ENCODE results near the gene GAK. TPM values are rescaled to one million over a fixed set of nuclear protein-coding genes. Genes with fewer than 3 reads are reported as not detected.
"Not testable (repeated sequence)": the region's sequence is repeated elsewhere in the genome, so short reads cannot be mapped to it uniquely, and the experiment has no call there.

Gene GAK
- polyA plus RNA-seq (ENCODE audit: insufficient read length), result 43.2 TPM

- DNase-seq, result peak; percentile 99
Measured at GRCh38 chr4:931960-932712, at the start of gene GAK, which contains the start of gene TMEM175. TSS of gene GAK (minus strand) at chr4:932316. CDS start at chr4:932187, 129 bp downstream. TSS of gene TMEM175 (plus strand) at chr4:932460. CDS start at chr4:947740, 15,280 bp downstream.

DNA sequence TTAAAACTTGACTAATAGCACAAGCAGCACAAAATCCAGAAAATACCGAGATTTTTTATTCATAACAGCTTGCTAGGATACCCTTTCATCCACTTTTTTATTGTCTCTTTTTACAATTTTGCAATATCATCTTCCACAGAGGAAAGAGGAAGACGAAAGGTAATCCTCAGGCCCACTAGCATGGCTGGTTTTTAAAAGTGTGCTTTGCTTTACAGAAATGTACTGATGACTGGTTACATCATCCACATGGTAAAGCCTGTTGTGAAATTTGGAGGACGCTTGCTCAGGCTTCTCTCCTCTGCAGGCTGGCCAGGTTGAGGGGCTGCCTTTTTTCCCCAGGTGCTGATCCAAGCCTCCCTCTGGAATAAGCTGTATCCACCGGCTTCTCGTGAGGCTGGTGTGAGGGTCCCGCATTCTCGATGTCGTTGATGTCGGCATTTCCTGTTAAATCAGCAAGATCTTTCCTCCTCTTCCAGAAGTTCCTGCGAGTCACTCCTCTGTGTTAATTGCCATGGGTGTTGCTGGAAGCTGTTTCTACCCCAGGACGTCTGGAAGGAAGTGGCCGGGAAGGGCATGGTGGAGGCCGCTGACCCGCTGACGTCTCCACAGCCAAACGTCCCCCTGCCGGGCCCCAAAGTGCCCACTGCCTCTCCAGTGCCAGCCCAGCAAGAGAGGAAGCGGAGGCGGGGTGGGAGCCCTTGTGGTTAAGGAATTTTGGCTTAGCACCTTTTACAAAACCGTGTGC lies 47.0 kb upstream of the GAK start:
- DNase-seq, result no peak

GRCh38 chr4:976016-976415 lies 43.9 kb upstream of the GAK start:
- DNase-seq, result not testable (repeated sequence)

- no peak for DNase-seq
Measured at GRCh38 chr4:974668-975067, 42.6 kb upstream of the GAK start.

GRCh38 chr4:973431-974397 lies 41.6 kb upstream of the GAK start, which contains the start of gene DGKQ:
TSS of gene DGKQ (minus strand) at chr4:973569. CDS start at chr4:973482, 87 bp downstream.
- DNase-seq, result peak; percentile 83

DNA sequence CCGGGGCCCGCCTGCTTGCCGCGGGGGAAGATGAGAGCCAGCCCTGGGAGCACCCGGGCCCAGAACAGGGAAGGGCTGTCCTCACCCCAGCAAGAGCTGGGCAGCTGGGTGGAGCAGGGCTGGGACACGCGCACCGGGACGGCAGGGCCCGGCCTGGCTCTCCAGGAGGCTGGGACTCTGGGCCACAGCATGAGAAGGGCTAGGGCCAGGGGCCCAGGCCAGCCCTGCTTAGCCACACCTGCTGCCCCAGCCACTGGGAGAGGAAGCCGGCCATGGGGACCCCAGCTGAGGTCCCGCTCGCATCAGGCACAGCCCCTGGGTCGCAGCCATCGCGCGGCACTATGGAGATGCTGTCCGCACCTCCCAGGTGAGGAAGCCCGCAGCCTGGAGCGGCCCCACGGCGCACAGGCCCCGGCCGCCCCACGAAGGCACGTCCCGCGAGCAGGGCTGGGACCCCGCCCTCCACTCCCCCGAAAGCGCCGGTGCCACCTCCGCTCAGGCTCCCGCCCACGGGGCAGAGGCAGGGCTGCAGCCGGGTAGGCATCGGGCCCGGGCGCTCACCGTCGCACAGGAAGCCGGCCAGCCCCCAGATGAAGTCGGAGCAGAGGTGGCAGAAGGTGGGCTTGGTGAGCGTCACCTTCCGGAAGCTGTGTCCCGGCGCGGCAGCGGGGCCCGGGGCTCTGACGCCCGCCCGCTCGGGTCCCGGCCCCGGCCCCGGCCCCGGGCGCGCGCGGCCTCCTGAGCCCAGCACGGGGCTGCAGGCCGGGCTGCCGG lies 40.7 kb upstream of the GAK start:
- DNase-seq, result no peak

GRCh38 chr4:971666-972500 lies 39.8 kb upstream of the GAK start:
- no peak for DNase-seq

DNA sequence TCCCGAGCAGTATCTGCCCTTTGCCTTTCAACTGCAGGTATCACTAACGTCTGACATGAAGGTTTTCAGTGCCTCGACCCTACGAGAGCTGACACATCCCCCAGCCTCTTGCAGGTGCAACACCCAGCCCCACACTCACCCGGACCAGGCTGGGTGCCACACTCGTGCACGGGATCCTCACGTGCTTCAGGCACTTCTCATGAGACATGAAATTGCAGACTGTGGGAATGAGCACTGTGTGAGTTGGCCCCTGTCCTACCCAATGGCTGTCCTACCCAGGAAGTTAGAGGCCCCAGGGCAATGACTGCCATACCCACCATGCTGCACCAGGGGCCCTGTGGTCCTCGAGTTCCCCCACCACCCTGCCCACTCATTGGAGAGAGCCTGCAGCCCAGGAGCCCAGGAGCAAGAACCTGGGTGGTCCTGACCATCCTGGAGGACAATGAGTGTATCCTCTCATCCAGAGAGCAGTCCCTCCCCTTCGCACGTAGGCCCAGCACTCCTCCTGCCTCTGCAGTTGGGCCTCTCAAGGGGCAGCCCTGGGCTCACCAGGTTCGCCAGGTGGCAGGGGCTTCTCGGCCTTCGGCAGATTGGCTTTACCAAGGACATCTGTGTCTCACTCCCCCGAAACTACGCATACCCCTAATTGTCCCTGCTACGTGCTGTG lies 38.9 kb upstream of the GAK start:
- DNase-seq, result no peak

GRCh38 chr4:970046-970745 lies 38.1 kb upstream of the GAK start:
- DNase-seq, result no peak

- no peak for DNase-seq
Measured at GRCh38 chr4:968621-969394, 36.7 kb upstream of the GAK start.

GRCh38 chr4:968221-968620 lies 36.1 kb upstream of the GAK start:
- DNase-seq, result no peak

DNA sequence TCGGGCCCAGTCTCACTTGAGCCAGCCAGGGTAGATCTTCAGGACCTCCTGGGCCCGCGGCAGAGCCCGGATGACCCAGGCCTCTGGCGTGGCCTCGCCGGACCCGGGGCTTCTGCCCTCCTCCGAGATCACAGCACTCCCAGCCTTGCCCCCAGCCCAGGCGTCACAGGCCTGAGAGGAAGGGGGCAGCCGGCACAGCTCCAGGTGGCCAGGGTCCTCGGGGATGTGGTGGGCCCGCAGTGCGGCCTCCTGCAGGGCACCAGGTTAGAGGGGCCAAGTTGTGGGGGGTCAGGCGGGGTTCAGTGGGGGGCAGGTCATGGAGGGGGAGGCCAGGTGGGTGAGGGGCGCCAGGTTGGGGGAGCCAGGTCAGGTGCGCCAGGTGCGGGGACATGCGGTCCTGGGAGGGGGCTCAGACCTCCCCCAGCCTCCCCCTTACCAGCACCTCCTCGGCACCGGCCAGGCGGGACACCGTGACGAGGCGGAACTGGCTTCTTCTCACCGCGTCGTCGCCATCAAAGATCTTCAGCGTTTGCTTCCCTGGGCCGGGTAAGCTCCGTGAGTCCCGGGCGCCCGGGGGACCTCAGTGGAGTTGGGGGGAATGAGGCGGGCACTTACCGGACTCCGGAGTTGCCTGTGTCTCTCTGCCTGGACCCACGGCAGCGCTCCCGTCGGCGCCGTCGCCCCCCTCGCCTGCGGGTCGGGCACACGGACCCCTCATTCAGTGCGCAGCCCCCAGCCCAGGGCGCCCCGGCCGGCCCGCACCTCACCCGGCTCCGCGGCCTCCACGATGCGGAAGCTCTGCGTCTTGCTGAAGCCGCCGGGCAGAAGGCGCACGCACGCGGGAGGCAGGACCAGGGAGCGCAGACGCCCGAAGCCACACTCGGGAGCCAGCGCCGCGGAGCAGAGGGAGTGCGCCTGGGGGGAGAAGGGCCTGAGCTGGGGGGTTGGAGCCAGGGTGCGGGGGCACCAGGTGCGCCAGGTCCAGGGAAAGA lies 35.3 kb upstream of the GAK start:
- no peak for DNase-seq

DNA sequence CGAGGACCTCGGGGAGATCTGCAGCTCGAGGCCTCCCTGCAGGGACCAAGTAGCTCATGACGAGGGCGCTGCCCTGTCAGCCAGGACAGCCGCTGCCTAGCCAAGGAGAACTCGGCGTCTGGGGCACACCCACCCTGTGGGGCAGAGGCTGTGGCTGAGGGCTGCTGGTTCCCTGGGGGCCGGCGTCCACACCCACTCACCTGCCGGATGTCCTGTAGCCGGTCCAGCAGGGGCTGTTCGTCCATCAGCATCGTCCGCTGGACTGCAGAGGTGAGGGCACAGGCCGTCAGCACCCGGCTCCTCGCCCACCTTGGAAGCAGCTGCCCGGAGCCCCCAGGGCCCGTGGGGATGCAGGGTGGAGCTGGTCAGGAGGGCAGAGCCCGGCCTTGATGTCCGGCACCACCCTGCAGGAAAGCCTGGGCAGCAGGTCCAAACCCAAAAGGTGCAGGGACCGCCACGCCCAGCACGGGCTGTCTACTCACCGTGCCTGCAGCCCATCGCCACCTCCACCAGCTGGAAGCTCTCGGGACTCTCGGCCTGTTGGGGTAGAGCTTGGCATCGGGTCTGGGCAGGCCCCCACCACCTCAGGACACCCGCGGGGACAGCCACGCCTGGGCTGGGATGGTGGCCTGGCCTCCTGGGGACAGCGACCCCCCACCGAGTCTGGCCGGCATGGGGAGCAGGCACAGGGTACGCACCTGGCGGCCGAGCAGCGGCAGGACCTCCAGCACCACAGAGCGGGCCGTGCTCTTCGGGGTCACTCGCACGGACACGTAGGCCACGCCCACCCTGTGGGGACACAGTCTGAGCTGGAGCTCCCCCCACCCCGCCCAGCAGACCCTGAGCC lies 34.4 kb upstream of the GAK start:
- DNase-seq, result no peak

- no peak for DNase-seq
Measured at GRCh38 chr4:965766-966134, 33.6 kb upstream of the GAK start.

- DNase-seq, result no peak
Measured at GRCh38 chr4:965048-965765, 33.1 kb upstream of the GAK start.

All from hindlimb muscle (tissue), 1 donor.